GM12878 (cell line): Measurements from ENCODE around the gene FIBCD1. TPM values are rescaled to one million over a fixed set of nuclear protein-coding genes. Genes with fewer than 3 reads are reported as not detected.

Experiments
- ATAC-seq: fragments of 200-7000 bp; cut with Tn5 transposase; 3 replicates; pipeline ENCODE4 v1.9.1; 2020; ENCODE audit warnings: mild to moderate bottlenecking, moderate library complexity
- BruUV-seq: library from RNA; stranded (reverse); fragments of 400-500 nt; replicated peaks from 2 replicates; lab custom pipeline; 2021; lab: Mats Ljungman, UMichigan
- CTCF ChIA-PET: fragments of 300-600 bp; sonication (Branson Sonifier 250); formaldehyde crosslinking; extraction: SDS; loops from one replicate; lab custom pipeline; 2021; ENCODE audit warnings: inconsistent platforms; lab: Yijun Ruan, JAX
- POLR2A ChIA-PET: fragments of 350-600 bp; formaldehyde crosslinking; extraction: SDS; loops from one replicate; lab custom pipeline; 2021; ENCODE audit warnings: inconsistent platforms; lab: Charles Lee
- RAD21 ChIA-PET: fragments of 300-600 bp; sonication (Branson Sonifier 250); formaldehyde crosslinking; loops from one replicate; lab custom pipeline; 2023; ENCODE audit warnings: antibody characterized with exemption; ENCODE audit not compliant: unreplicated experiment; lab: Charles Lee
- SMC1A ChIA-PET: fragments of 300-600 bp; sonication (Branson Sonifier 250); formaldehyde crosslinking; loops from one replicate; lab custom pipeline; 2023; ENCODE audit not compliant: unreplicated experiment, uncharacterized antibody; lab: Charles Lee
- DNase-seq: peaks from one replicate; pipeline ENCODE4 v3.0.0-alpha.2; 2011; ENCODE audit warnings: low read depth, low spot score
- FAIRE-seq: peaks from 3 replicates; lab custom pipeline; 2011; peaks lifted over from hg19 to GRCh38; lab: Jason Lieb, UNC
- H2AFZ ChIP-seq: 2 replicates; pipeline ENCODE4 v1.6.0; 2011; ENCODE audit warnings: low read depth, low read length, control low read depth; ENCODE audit not compliant: control insufficient read depth
- H3K27ac ChIP-seq: 2 replicates; pipeline ENCODE4 v1.5.1; 2011; ENCODE audit warnings: control low read depth; ENCODE audit not compliant: control insufficient read depth, insufficient read depth
- H3K27me3 ChIP-seq, 2 experiments: replicated peaks in 1 of 2; 2 replicates each; pipeline versions ENCODE4 v1.6.0 to v1.6.1; 2011; ENCODE audit warnings: low read length in 1 of 2; ENCODE audit not compliant: control insufficient read depth in 2 of 2, insufficient read depth in 2 of 2
- H3K36me3 ChIP-seq, 2 experiments: 2 replicates each; pipeline ENCODE4 v1.5.1; 2011; ENCODE audit warnings: low read length in 1 of 2; ENCODE audit not compliant: control insufficient read depth in 2 of 2, insufficient read depth in 2 of 2
- H3K4me1 ChIP-seq: 2 replicates; pipeline ENCODE4 v1.6.1; 2011; ENCODE audit warnings: mild to moderate bottlenecking, low read length, moderate library complexity, mixed read lengths; ENCODE audit not compliant: control insufficient read depth, insufficient read depth
- H3K4me2 ChIP-seq: 2 replicates; pipeline ENCODE4 v1.6.0; 2011; ENCODE audit warnings: control low read depth; ENCODE audit not compliant: control insufficient read depth, insufficient read depth
- H3K4me3 ChIP-seq: fragments of 200-600 bp; sonication (generic); 2 replicates; pipeline ENCODE4 v1.5.1; 2016
- H3K79me2 ChIP-seq: 2 replicates; pipeline ENCODE4 v1.6.0; 2011; ENCODE audit warnings: low read length; ENCODE audit not compliant: control insufficient read depth, insufficient read depth
- H3K9ac ChIP-seq: 2 replicates; pipeline ENCODE4 v1.8.0; 2011; ENCODE audit warnings: low read length, control low read depth, mixed read lengths; ENCODE audit not compliant: control insufficient read depth, insufficient read depth
- H3K9me3 ChIP-seq: replicated peaks from 3 replicates; pipeline ENCODE4 v1.5.1; 2011; ENCODE audit warnings: mild to moderate bottlenecking, low read length; ENCODE audit not compliant: control insufficient read depth, insufficient read depth
- H4K20me1 ChIP-seq: 2 replicates; pipeline ENCODE4 v1.6.0; 2011; ENCODE audit not compliant: control insufficient read depth, insufficient read depth
- SIX5 ChIP-seq: IDR thresholded peaks from 2 replicates; pipeline ENCODE4 v1.6.1; 2011; ENCODE audit warnings: mild to moderate bottlenecking, low read depth, low read length, moderate library complexity; ENCODE audit not compliant: severe bottlenecking
- TARDBP ChIP-seq: IDR thresholded peaks from 2 replicates; pipeline ENCODE4 v1.6.1; 2016; ENCODE audit warnings: borderline replicate concordance
- ZNF592 ChIP-seq: fragments of 450-650 bp; IDR thresholded peaks from 2 replicates; pipeline ENCODE4 v1.6.1; 2017; ENCODE audit warnings: mild to moderate bottlenecking, moderate library complexity
- WGBS: methylation state at CpG from one replicate; pipeline ENCODE4 v1.1.6; 2016; ENCODE audit warnings: low lambda C conversion rate; ENCODE audit not compliant: insufficient replicate concordance, insufficient coverage; ENCODE audit errors: missing lambda C conversion rate; 5-methylcytosine and 5-hydroxymethylcytosine counted together
- in situ Hi-C: fragments of 300-500 bp; cut with MboI; formaldehyde crosslinking; loops from 9 replicates; pipeline ENCODE4 v1.14.3; 2018; ENCODE audit warnings: mixed read lengths
- intact Hi-C: fragments of 100-400 bp; cut with micrococcal nuclease; formaldehyde crosslinking; loops from one replicate; pipeline ENCODE4 v1.14.2; 2022; ENCODE audit not compliant: unreplicated experiment
- polyA plus RNA-seq, 11 experiments: library from polyadenylated mRNA; depleted of rRNA in 4 of 11; unstranded in 6 of 11; stranded (reverse) in 5 of 11; fragments of >200 nt; fragmentation: Nextera tagmentation in 4 of 11; fragmentation: Illumina TruSeq in 1 of 11; extraction: Ambion mirVana in 4 of 11; extraction: Trizol in 1 of 11; gene quantifications; 1 replicate in 1 of 11; 2 replicates in 10 of 11; pipeline versions ENCODE4 v1.2.1 to v1.2.3, GENCODE V29; 2011 to 2016; ENCODE audit warnings: inconsistent platforms in 2 of 11, missing spikeins in 2 of 11, low read depth in 1 of 11
- total RNA-seq, 4 experiments: library from RNA; depleted of rRNA in 3 of 4; stranded (reverse); fragments of >200 nt in 3 of 4; fragmentation: Illumina TruSeq in 1 of 4; extraction: Trizol in 1 of 4; gene quantifications; 2 replicates each; pipeline versions ENCODE4 v1.2.1 to v1.2.3, GENCODE V29; 2013 to 2021

Gene FIBCD1
- total and polyA plus RNA-seq, 10 of the 15 experiments (the other 5 are each of a cell fraction or from before 2014, with no cell fraction given) = 0.04 to 0.95 (median 0.25) TPM; not detected in 6

- H3K9me3 ChIP-seq = no peaks in the 10 kb centered on the region; the same call in 2 of the 3 replicates
- no peak for TF ChIP-seq SIX5
- no peak for TF ChIP-seq TARDBP
- no peak for TF ChIP-seq ZNF592
- H3K27ac ChIP-seq = no peak overlapping the region
- intact Hi-C loops (no loop called here), in situ Hi-C loops (no loop called here)
- no TSS peak for BruUV-seq
- DNase-seq (no peak), FAIRE-seq (no peak), ATAC-seq (no peak)
- no peaks in the 10 kb centered on the region for H3K27me3 ChIP-seq
- ChIA-PET POLR2A (no interaction called here), CTCF (interaction anchor here (0.9 to 1.0 kb wide), 2 partner anchors 96 to 234 kb away, joined by 3 to 4 read pairs; no protein-coding TSS in a partner anchor), SMC1A (interaction anchor here (1.4 kb wide), 1 partner anchor 80 kb away, joined by 3 read pairs; no protein-coding TSS in a partner anchor), RAD21 (no interaction called here)
- 53% methylated on average over 7 of the region's 7 CpGs for WGBS
- H3K36me3 ChIP-seq = no peaks in the 10 kb centered on the region
- H3K4me3 ChIP-seq = no peak overlapping the region
- no peak overlapping the region for H3K9ac ChIP-seq
- H2AFZ ChIP-seq = no peak overlapping the region
- H4K20me1 ChIP-seq = no peaks in the 10 kb centered on the region
- H3K4me1 ChIP-seq = no peaks in the 10 kb centered on the region
- H3K4me2 ChIP-seq = no peak overlapping the region
- no peaks in the 10 kb centered on the region for H3K79me2 ChIP-seq
These were observed 26.6 kb upstream of the FIBCD1 start for GRCh38 chr9:130965680-130966079.
